GM18502 (cell line): ENCODE measurements around the gene ZNF684.
"Not testable (repeated sequence)": the region's sequence is repeated elsewhere in the genome, so short reads cannot be mapped to it uniquely, and the experiment has no call there.

Source experiments
- ATAC-seq: cut with Tn5 transposase; IDR thresholded peaks from one replicate; pipeline ENCODE4 v1.9.1; 2021; ENCODE audit warnings: mild to moderate bottlenecking; ENCODE audit not compliant: unreplicated experiment, poor library complexity

ZNF684 gene

DNA sequence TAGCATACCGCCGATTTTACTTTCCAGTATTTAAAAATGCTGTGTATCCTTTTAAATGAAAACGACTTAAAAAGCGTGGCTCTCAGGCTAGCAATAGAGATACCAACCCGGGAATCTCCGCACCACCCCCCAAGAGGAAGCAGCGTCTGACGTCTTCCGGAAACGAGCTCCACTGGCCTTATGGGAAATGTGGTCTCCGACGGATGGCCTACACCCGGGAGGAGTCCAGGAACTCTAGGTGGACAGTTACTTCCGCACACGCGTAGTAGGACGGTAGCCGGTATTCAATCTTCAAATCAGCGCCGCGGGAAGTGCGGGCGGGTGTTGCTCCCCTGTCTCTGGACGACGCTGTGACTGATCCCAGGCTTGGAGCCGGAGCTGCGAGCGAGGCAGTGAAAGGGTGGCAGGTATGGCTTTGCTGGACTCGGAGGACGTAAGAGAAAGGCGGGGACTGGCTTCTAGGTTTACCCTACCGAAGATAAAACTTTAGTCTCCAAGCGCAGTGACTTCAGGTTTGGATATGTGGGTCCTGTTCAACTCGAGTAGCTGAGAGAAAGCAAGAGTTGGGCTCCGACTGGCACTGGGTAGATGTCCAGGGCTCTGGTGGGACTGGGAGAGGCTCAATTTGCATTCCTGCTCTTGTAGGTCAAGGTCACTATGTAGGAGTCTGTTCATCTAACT lies at the start of gene ZNF684:
ZNF684 (plus strand) TSS at position 257 of the 681 bp plus-strand sequence. CDS start 1,530 bp downstream, outside the sequence.
- ATAC-seq, result peak; percentile 92

DNA sequence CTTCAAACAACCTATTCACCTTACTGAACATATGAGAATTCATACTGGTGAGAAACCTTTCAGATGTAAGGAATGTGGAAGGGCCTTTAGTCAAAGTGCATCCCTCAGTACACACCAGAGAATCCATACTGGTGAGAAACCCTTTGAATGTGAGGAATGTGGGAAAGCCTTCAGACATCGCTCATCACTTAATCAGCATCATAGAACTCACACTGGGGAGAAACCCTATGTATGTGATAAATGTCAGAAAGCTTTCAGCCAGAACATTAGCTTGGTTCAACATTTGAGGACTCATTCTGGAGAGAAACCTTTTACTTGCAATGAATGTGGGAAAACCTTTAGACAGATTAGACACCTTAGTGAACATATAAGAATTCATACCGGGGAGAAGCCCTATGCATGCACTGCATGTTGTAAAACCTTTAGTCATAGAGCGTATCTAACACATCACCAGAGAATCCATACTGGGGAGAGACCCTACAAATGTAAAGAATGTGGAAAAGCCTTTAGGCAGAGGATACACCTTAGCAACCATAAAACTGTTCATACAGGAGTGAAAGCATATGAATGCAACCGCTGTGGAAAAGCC lies 36.0 kb upstream of the ZNF684 start:
- no peak for ATAC-seq

DNA sequence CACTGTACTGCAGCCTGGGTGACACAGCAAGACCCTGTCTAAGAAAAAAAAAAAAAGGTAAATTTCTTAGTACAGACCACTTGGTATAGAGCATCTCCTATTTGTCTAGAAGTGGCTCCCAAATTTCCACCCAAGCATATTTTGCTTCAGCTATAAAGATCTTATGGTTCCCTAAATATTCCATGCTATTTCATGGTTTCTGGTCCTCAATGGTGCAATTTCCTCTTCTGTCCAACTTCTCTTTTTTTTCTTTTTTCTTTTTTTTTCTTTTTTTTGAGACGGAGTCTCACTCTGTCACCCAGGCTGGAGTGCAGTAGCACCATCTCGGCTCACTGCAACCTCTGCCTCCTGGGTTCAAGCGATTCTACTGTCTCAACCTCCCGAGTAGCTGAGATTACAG lies 28.8 kb upstream of the ZNF684 start:
- not testable (repeated sequence) for ATAC-seq

DNA sequence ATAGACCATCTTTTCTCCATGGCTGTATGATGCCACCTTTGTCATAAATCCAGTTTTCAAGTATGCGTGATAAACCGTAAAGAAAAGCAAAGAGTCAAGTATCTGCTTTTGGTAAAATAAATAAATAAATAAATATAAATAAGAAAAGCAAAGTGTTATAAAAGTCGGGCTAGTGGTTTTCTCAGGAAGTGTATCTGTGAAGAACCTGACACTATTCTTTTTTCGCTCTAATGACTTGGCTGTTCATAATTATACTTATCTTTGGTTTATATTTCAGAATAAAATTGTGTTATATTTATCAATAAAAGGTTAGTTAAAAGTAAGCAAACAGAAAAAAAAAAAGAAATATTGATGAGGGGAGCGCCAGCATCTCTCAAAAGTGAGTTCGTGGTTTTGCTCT lies 23.5 kb upstream of the ZNF684 start:
- no peak for ATAC-seq

DNA sequence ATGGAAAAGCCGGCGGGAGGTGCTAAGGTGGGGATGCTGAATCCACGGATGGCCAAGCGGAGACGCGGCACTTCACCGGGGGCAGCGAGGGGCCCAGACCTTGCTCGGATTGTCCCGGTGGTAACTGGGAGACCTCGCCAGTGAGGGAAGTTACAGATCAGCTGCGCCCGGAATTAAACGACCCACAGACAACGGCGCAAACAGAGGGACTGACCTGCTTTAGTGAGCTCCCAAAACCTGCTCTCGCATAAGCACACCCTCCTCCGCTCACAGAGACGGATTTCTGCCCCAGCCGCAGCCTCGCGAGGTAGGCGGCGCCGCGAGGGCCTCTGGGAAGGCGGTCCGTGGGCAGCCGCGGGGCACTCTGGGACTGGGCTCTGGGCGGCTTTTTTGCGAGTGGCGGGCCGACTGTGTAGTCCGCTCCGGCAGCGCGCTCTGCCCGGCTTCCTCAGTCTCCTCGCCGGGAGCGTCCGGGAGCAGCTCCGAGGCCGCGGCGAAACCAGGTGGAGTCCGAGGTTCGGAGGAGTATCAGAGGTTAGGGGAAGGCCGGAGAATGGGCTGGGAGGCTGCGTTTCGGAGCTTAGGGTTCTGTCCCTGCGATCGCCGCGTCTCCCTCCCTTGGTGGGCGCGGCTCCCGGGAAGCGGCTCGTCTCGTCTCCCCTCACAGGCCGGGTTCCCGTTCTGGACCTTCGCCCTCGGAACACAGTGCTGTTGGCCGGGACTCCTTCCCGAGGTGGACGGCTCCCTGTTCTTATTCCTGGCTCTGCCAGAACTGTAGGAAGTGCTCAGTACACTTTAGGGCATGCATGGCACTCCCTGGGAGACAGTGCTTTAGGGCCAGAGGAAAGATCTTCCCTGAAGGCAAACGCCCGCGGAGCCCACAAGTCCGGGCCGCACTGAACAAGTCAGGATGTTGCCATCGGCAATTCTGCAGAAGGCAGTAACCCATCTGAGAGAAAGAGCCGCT lies 22.8 kb upstream of the ZNF684 start, which contains the start of gene EXO5:
EXO5 (plus strand) TSS at position 393 of the 967 bp plus-strand sequence. CDS start 5,778 bp downstream, outside the sequence.
- ATAC-seq, result peak; percentile 90

DNA sequence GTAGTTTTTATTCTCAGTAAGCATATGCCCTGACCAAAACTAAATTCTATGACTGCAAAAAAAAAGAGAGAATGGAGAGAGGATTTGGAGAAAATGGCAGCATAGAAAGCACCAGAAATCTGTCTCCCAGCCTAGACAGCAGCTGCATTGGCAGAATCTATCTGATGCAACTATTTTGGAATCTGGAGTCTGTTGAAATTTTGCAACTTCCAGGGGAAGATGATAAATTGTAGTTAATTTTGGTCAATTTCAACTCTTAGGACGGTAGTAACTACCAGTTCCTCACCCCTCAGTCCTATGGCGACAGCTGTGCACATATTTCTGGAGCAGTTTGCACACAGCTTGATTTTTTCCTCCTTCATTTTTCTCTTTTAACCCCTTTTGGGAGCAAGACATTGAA lies 11.9 kb upstream of the ZNF684 start:
- ATAC-seq, result no peak

DNA sequence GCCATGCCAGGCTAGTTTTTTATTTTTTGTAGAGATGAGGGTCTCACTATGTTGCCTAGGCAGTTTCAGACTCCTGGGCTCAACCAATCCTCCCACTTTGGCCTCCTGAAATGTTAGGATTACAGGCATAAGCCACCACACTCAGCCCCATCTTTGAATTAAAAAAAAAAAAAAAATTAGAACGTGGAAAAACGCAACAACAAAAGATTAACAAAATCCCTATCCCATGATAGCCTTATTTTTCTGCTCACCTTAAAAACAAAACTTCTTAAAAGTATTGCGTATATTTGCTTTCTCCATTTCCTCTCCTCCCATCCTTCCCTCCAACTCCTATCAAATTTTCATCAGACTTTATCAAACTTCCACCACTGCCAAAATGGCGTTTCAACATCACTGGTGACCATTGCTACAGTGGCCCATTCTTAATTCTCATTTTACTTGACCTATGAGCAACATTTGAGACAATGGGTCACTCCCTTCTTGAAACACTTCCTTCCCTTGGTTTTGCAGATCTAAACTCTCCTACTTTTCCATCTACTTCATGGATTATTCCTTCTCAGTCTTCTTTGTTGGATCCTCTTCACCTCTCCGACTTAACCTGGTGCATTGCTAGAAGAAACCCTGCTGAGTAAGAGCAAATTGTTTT lies 579 bp upstream of the ZNF684 start:
- ATAC-seq, result peak; percentile 3

DNA sequence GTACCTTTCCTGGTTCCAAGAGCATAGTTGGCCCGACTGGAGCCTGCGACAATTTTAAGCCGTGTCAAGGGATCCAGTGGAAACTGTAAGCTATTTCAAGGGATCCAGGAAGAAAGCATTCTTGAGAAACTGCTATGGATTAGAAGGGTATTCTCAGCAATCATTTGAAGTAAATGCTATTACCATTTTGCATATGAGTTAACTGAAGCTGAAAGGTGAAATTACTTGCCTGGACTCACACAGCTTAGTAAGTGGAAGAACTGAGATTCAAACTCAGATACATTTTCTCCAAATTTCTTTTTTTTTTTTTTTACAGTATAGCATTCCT lies 589 bp downstream of the ZNF684 start:
- ATAC-seq, result no peak

DNA sequence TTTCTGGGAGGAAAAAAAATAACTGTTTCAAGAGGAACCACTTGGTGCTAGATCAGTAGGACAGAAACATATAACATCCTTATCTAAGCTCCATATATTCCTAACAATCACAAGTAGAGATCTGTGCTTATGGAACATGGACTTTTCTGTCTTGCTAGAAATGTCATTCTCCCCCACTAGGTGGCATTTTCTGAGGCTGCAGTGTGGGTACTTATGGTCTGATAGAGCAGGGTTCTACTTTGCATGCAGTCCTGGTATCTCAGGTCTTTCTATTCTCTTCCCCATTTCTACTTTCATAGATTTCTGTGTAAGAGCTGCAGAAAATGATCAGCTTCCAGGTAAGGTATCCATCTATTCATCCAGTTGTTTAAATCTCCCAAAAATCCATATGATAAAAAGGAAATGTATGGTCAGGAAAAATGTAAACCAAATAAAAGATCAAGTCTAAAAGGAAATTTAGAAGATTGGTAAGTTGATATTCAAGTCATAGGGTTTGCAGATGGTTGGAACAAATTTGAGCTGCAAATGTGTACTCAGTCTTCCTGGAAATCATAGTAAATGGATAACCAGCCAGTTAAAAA lies 1.5 kb downstream of the ZNF684 start:
- ATAC-seq, result no peak

DNA sequence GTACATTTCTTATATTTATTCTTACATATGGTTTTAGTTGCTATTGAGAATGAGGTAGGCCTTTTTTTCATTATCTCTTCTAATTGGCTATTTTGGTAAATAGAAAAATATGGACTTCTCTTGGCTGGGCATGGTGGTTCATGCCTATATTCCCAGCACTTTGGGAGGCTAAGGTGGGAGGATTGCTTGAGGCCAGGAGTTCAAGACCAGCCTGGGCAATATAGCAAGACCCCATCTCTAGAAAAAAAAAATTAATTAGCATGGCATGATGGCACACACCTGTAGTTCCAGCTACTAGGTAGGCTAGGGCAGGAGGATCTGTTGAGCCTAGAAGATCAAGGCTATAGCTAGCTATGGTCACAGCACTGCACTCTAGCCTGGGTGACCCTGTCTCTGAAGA lies 3.2 kb downstream of the ZNF684 start:
- no peak for ATAC-seq

DNA sequence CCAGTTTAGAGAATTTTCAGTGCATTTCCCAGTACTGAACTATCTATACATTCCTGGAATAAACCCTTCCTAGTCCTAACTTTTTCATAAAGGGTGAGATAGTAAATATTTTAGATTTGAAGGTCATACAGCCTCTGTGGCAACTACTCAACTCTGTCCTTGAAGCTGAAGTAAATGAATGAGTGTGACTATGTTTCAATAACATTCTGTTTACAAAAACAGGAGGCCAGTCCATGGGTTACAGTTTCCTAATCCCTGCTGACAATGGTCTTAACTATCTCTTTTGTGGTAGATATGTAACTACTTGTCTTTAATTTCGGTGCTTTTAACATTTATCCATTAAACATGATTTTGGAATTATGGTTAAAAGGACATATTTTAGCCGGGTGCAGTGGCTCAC lies 4.3 kb downstream of the ZNF684 start:
- ATAC-seq, result no peak

DNA sequence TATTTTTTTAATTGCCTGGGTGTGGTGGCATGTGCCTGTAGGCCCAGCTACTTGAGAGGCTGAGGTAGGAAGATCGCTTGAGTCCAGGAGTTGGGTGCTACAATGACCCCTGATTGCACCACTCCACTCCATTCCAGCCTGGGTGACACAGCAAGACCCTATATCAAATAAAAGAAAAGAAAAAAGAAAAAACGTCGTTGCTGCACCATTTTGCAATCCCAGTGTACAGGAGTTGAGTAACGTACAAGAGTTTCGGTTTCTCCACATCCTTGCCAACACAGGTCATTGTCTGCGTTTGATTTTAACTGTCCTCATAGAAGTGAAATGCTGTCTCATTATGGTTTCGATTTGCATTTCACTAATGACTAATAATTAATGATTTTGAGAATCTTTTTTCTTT lies 7.9 kb downstream of the ZNF684 start:
- no peak for ATAC-seq

DNA sequence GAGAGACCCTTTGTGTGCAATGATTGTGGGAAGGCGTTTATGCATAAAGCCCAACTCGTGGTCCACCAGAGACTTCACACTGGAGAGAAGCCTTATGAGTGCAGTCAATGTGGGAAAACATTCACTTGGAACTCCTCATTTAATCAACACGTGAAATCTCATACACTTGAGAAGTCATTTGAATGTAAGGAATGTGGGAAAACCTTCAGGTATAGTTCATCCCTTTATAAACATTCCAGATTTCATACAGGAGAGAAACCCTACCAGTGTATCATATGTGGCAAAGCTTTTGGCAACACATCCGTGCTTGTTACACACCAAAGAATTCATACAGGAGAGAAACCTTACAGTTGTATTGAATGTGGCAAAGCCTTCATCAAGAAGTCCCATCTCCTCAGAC lies 15.5 kb downstream of the ZNF684 start:
- ATAC-seq, result no peak

DNA sequence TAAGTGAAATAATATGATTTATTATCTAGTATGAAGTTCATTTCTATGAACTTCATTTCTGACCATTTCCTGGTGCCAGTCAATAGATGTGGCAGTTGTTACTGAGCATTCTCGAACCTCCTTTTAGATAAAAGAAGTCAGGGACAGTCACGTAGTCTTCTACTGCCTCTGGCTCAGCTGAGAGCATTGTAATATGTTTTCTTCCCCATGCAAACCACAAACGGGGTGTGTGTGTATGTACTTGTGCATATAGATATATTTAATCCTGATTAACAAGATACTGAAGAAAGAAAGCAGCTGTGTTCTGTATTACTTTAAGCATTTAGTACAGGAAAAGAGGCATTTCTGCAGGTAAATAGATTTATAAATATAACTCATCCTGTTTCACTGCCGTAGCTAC lies 21.6 kb downstream of the ZNF684 start:
- ATAC-seq, result no peak

DNA sequence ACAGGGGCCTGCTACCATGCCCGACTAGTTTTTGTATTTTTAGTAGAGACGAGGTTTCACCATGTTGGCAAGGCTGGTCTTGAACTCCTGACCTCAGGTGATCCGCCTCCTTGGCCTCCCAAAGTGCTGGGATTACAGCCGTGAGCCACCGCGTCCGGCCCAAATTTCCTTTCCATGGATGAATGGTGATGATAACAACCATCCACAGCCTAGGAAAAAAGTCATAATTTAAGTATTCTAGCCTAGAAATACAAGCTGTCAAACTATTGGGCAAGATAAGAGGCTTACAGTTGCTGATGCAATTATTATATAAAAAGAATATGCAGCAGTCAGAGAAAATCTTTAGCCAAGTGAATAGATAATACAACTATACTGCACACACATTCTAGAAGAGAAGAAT lies 23.4 kb downstream of the ZNF684 start:
- ATAC-seq, result not testable (repeated sequence)

DNA sequence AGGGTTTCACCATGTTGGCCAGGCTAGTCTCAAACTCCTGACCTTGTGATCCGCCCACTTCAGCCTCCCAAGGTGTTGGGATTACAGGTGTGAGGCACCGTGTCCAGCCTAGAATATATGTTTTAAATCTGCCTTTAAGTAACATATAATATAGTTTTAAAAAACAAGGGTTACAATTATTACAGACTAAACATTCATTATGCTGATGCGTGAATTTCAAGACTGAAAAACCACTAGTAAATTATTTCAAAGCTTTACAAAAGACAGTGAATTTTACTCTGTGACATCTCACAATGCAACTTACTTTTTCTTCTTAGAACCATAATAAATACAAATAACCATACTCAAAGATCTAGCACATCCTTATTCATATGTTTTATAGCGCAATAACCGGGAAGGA lies 24.7 kb downstream of the ZNF684 start:
- ATAC-seq, result no peak

DNA sequence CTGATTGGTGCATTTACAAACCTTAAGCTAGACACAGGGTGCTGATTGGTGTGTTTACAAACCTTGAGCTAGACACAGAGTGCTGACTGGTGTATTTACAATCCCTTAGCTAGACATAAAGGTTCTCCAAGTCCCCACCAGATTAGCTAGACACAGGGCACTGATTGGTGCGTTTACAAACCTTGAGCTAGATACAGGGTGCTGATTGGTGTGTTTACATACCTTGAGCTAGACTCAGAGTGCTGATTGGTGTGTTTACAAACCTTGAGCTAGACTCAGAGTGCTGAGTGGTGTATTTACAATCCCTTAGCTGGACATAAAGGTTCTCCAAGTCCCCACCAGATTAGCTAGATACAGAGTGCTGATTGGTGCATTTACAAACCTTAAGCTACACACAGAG lies 26.8 kb downstream of the ZNF684 start:
- not testable (repeated sequence) for ATAC-seq

DNA sequence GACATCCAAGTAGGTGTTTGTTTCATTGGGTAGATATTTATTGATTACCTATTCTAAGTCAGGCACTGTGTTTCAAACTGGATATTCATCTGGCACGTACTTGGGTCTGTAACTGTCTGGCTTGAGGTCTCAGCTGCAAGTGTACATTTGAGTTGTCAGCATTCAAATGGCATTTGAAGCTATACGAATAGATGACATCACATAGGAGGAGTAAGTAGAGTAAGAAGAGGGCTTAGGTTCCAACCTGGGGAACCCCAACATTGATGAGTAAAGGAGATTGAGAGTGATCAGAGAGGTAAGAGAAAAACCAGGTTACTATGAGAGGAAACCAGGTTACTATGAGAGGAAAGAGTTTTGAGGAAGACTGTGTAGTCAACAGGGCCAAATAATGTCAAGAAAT lies 30.7 kb downstream of the ZNF684 start:
- ATAC-seq, result no peak

DNA sequence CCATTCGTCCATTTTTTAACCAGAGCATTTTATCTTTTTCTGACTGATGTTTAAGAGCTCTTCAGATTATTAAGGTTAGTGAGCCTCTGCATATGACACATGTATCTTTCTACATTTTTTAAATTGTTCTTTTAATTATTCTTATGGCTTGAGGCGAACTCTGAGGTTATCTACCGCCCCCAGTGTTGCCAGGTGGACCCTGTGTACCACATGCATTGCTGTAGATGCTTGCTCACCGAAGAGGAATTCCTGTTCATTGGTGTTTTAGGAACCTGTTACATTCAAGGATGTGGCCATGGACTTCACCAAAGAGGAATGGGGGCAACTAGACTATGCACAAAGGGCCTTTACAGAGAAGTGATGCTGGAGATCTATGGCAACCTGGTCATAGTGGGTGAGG lies 31.8 kb downstream of the ZNF684 start:
- ATAC-seq, result no peak

DNA sequence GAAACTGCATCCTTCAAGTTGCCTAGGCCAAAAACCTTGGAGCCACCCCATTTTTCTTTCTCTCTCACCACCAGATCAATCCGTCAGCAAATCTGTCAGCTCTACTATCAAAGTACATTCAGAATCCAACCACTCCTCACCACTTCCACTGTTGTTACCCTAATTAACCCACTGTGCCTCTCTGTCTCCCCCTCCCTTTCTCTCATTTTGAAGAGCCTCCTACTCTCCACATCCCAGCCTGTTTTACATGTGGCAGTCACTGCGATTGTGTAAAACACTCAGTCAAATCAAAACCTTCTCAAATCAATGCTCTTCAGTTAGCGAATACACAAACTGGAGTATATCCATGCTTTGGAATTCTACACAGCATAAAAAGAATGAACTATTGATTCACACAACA lies 33.1 kb downstream of the ZNF684 start:
- no peak for ATAC-seq
